ENCODE measurements around the gene GUCY1A1. TPM values are rescaled to one million over a fixed set of nuclear protein-coding genes. Genes with fewer than 3 reads are reported as not detected.

The GUCY1A1 gene
- polyA plus RNA-seq, 4 donors = 1.3 to 8.1 (median 6.4) TPM

- 71 to 83% (median 76%) methylated on average over 5 of the region's 5 CpGs for WGBS, 3 donors
- H3K27me3 ChIP-seq (ENCODE audit: control insufficient read depth in 3 of 3, insufficient read depth in 3 of 3, low read length in 3 of 3) = no peaks in the 10 kb centered on the region
- H3K27ac ChIP-seq (ENCODE audit: low read depth in 1 of 3, low read length in 2 of 3) = no peak overlapping the region
- no peaks in the 10 kb centered on the region for H3K36me3 ChIP-seq (ENCODE audit: control insufficient read depth in 3 of 3, insufficient read depth in 2 of 3, low read depth in 1 of 3, low read length in 3 of 3)
- no peak for DNase-seq
- no peak overlapping the region for H3K4me3 ChIP-seq (ENCODE audit: low read depth in 1 of 3, low read length in 3 of 3)
- no peaks in the 10 kb centered on the region for H3K9me3 ChIP-seq (ENCODE audit: control insufficient read depth in 2 of 2, insufficient read depth in 1 of 2, low read depth in 1 of 2, low read length in 1 of 2)
- H3K4me1 ChIP-seq (ENCODE audit: control insufficient read depth in 3 of 3, insufficient read depth in 2 of 3, low read depth in 1 of 3, low read length in 2 of 3) = peaks cover 2 to 10% (median 6%) of the 10 kb centered on the region in 3 donors
- FAIRE-seq = no peak
Observed at GRCh38 chr4:155679343-155679742, 12.7 kb downstream of the GUCY1A1 start.

GRCh38 chr4:155681886-155682285 is 15.2 kb downstream of the GUCY1A1 start:
- WGBS, 3 donors = 64 to 89% (median 77%) methylated on average over 3 of the region's 3 CpGs
- no peak for FAIRE-seq
- Histone ChIP-seq H3K9me3 (ENCODE audit: control insufficient read depth in 2 of 2, insufficient read depth in 1 of 2, low read depth in 1 of 2, low read length in 1 of 2) (no peaks in the 10 kb centered on the region), H3K36me3 (ENCODE audit: control insufficient read depth in 3 of 3, insufficient read depth in 2 of 3, low read depth in 1 of 3, low read length in 3 of 3) (no peaks in the 10 kb centered on the region), H3K4me3 (ENCODE audit: low read depth in 1 of 3, low read length in 3 of 3) (no peak overlapping the region), H3K27ac (ENCODE audit: low read depth in 1 of 3, low read length in 2 of 3) (no peak overlapping the region), H3K27me3 (ENCODE audit: control insufficient read depth in 3 of 3, insufficient read depth in 3 of 3, low read length in 3 of 3) (no peaks in the 10 kb centered on the region), H3K4me1 (ENCODE audit: control insufficient read depth in 3 of 3, insufficient read depth in 2 of 3, low read depth in 1 of 3, low read length in 2 of 3) (peaks cover 0 to 4% (median under 1%) of the 10 kb centered on the region in 3 donors)
- DNase-seq = no peak

- no peak for DNase-seq
- H3K27ac ChIP-seq (ENCODE audit: low read depth in 1 of 3, low read length in 2 of 3) = no peak overlapping the region
- FAIRE-seq = no peak
- 40 to 52% (median 44%) methylated on average over 2 of the region's 2 CpGs for WGBS, 3 donors
- H3K4me1 ChIP-seq (ENCODE audit: control insufficient read depth in 3 of 3, insufficient read depth in 2 of 3, low read depth in 1 of 3, low read length in 2 of 3) = peaks cover 0 to 4% (median 0%) of the 10 kb centered on the region in 3 donors
- H3K9me3 ChIP-seq (ENCODE audit: control insufficient read depth in 2 of 2, insufficient read depth in 1 of 2, low read depth in 1 of 2, low read length in 1 of 2) = no peaks in the 10 kb centered on the region
- no peaks in the 10 kb centered on the region for H3K27me3 ChIP-seq (ENCODE audit: control insufficient read depth in 3 of 3, insufficient read depth in 3 of 3, low read length in 3 of 3)
- H3K36me3 ChIP-seq (ENCODE audit: control insufficient read depth in 3 of 3, insufficient read depth in 2 of 3, low read depth in 1 of 3, low read length in 3 of 3) = no peaks in the 10 kb centered on the region
- no peak overlapping the region for H3K4me3 ChIP-seq (ENCODE audit: low read depth in 1 of 3, low read length in 3 of 3)
Observed at GRCh38 chr4:155684423-155684822, 17.8 kb downstream of the GUCY1A1 start.

- H3K9me3 ChIP-seq (ENCODE audit: control insufficient read depth in 2 of 2, insufficient read depth in 1 of 2, low read depth in 1 of 2, low read length in 1 of 2) = no peaks in the 10 kb centered on the region
- DNase-seq = no peak
Observed at GRCh38 chr4:155684892-155685541, 18.4 kb downstream of the GUCY1A1 start.

GRCh38 chr4:155687380-155687982 is 20.8 kb downstream of the GUCY1A1 start:
- Histone ChIP-seq H3K4me1 (ENCODE audit: control insufficient read depth in 3 of 3, insufficient read depth in 2 of 3, low read depth in 1 of 3, low read length in 2 of 3) (peaks cover 0 to 4% (median 0%) of the 10 kb centered on the region in 3 donors), H3K27ac (ENCODE audit: low read depth in 1 of 3, low read length in 2 of 3) (no peak overlapping the region), H3K9me3 (ENCODE audit: control insufficient read depth in 2 of 2, insufficient read depth in 1 of 2, low read depth in 1 of 2, low read length in 1 of 2) (no peaks in the 10 kb centered on the region), H3K4me3 (ENCODE audit: low read depth in 1 of 3, low read length in 3 of 3) (no peak overlapping the region), H3K36me3 (ENCODE audit: control insufficient read depth in 3 of 3, insufficient read depth in 2 of 3, low read depth in 1 of 3, low read length in 3 of 3) (no peaks in the 10 kb centered on the region), H3K27me3 (ENCODE audit: control insufficient read depth in 3 of 3, insufficient read depth in 3 of 3, low read length in 3 of 3) (no peaks in the 10 kb centered on the region)
- 91 to 95% (median 95%) methylated on average over 6 of the region's 6 CpGs for WGBS, 3 donors
- DNase-seq = no peak
- no peak for FAIRE-seq

More at GRCh38 chr4:155684892-155685541, 18.4 kb downstream of the GUCY1A1 start:
- H3K27ac ChIP-seq (ENCODE audit: low read depth in 1 of 3, low read length in 2 of 3) = no peak overlapping the region
- H3K36me3 ChIP-seq (ENCODE audit: control insufficient read depth in 3 of 3, insufficient read depth in 2 of 3, low read depth in 1 of 3, low read length in 3 of 3) = no peaks in the 10 kb centered on the region
- H3K27me3 ChIP-seq (ENCODE audit: control insufficient read depth in 3 of 3, insufficient read depth in 3 of 3, low read length in 3 of 3) = no peaks in the 10 kb centered on the region
- H3K4me3 ChIP-seq (ENCODE audit: low read depth in 1 of 3, low read length in 3 of 3) = no peak overlapping the region
- 48 to 70% (median 64%) methylated on average over 1 of the region's 1 CpG for WGBS, 3 donors
- H3K4me1 ChIP-seq (ENCODE audit: control insufficient read depth in 3 of 3, insufficient read depth in 2 of 3, low read depth in 1 of 3, low read length in 2 of 3) = peaks cover 0 to 4% (median 0%) of the 10 kb centered on the region in 3 donors
- no peak for FAIRE-seq

- no peak for FAIRE-seq
- H3K9me3 ChIP-seq (ENCODE audit: control insufficient read depth in 2 of 2, insufficient read depth in 1 of 2, low read depth in 1 of 2, low read length in 1 of 2) = no peaks in the 10 kb centered on the region
Observed at GRCh38 chr4:155688211-155688610, 21.6 kb downstream of the GUCY1A1 start.

GRCh38 chr4:155688860-155689259 is 22.2 kb downstream of the GUCY1A1 start:
- H3K36me3 ChIP-seq (ENCODE audit: control insufficient read depth in 3 of 3, insufficient read depth in 2 of 3, low read depth in 1 of 3, low read length in 3 of 3) = no peaks in the 10 kb centered on the region
- 66 to 92% (median 90%) methylated on average over 2 of the region's 2 CpGs for WGBS, 3 donors
- no peaks in the 10 kb centered on the region for H3K9me3 ChIP-seq (ENCODE audit: control insufficient read depth in 2 of 2, insufficient read depth in 1 of 2, low read depth in 1 of 2, low read length in 1 of 2)
- H3K4me1 ChIP-seq (ENCODE audit: control insufficient read depth in 3 of 3, insufficient read depth in 2 of 3, low read depth in 1 of 3, low read length in 2 of 3) = peaks cover 0 to 4% (median 3%) of the 10 kb centered on the region in 3 donors
- DNase-seq = no peak
- H3K27ac ChIP-seq (ENCODE audit: low read depth in 1 of 3, low read length in 2 of 3) = no peak overlapping the region
- no peak overlapping the region for H3K4me3 ChIP-seq (ENCODE audit: low read depth in 1 of 3, low read length in 3 of 3)
- no peak for FAIRE-seq
- H3K27me3 ChIP-seq (ENCODE audit: control insufficient read depth in 3 of 3, insufficient read depth in 3 of 3, low read length in 3 of 3) = no peaks in the 10 kb centered on the region

More at GRCh38 chr4:155688211-155688610, 21.6 kb downstream of the GUCY1A1 start:
- no peak for DNase-seq
- Histone ChIP-seq H3K36me3 (ENCODE audit: control insufficient read depth in 3 of 3, insufficient read depth in 2 of 3, low read depth in 1 of 3, low read length in 3 of 3) (no peaks in the 10 kb centered on the region), H3K27ac (ENCODE audit: low read depth in 1 of 3, low read length in 2 of 3) (no peak overlapping the region), H3K27me3 (ENCODE audit: control insufficient read depth in 3 of 3, insufficient read depth in 3 of 3, low read length in 3 of 3) (no peaks in the 10 kb centered on the region), H3K4me1 (ENCODE audit: control insufficient read depth in 3 of 3, insufficient read depth in 2 of 3, low read depth in 1 of 3, low read length in 2 of 3) (peaks cover 0 to 4% (median under 1%) of the 10 kb centered on the region in 3 donors), H3K4me3 (ENCODE audit: low read depth in 1 of 3, low read length in 3 of 3) (no peak overlapping the region)
- 95 to 100% (median 100%) methylated on average over 1 of the region's 1 CpG for WGBS, 3 donors

- WGBS, 3 donors = 83 to 95% (median 89%) methylated on average over 3 of the region's 3 CpGs
- Histone ChIP-seq H3K36me3 (ENCODE audit: control insufficient read depth in 3 of 3, insufficient read depth in 2 of 3, low read depth in 1 of 3, low read length in 3 of 3) (no peaks in the 10 kb centered on the region), H3K4me3 (ENCODE audit: low read depth in 1 of 3, low read length in 3 of 3) (no peak overlapping the region), H3K27ac (ENCODE audit: low read depth in 1 of 3, low read length in 2 of 3) (no peak overlapping the region), H3K27me3 (ENCODE audit: control insufficient read depth in 3 of 3, insufficient read depth in 3 of 3, low read length in 3 of 3) (no peaks in the 10 kb centered on the region), H3K4me1 (ENCODE audit: control insufficient read depth in 3 of 3, insufficient read depth in 2 of 3, low read depth in 1 of 3, low read length in 2 of 3) (peaks cover 0 to 3% (median 2%) of the 10 kb centered on the region in 3 donors), H3K9me3 (ENCODE audit: control insufficient read depth in 2 of 2, insufficient read depth in 1 of 2, low read depth in 1 of 2, low read length in 1 of 2) (no peaks in the 10 kb centered on the region)
- DNase-seq (no peak), FAIRE-seq (no peak)
Observed at GRCh38 chr4:155690044-155690837, 23.6 kb downstream of the GUCY1A1 start.
